IPS-NIHi11 (cell line): ENCODE results near the gene RPL26.
"Not testable (repeated sequence)": the region's sequence is repeated elsewhere in the genome, so short reads cannot be mapped to it uniquely, and the experiment has no call there.

ENCODE experiments used
- DNase-seq: peaks from one replicate; pipeline ENCODE4 v3.0.0; 2012; ENCODE audit warnings: mixed read lengths, low spot score

Gene RPL26

DNA sequence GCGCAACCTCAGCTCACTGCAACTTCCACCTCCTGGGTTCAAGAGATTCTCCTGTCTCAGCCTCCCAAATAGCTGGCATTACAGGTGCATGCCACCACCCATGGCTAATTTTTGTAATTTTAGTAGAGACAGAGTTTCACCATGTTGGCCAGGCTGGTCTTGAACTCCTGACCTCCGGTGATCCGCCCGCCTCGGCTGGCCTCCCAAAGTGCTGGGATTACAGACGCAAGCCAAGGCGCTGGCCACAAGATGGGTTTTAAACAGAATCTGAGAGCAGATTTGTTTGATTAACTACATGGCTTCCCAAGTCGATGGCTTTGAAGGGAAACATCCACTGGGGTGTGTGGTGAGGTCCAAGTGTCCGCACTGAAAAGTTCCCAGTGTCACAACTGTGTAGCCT, 11.5 kb upstream of the RPL26 start:
- DNase-seq, result not testable (repeated sequence)

DNA sequence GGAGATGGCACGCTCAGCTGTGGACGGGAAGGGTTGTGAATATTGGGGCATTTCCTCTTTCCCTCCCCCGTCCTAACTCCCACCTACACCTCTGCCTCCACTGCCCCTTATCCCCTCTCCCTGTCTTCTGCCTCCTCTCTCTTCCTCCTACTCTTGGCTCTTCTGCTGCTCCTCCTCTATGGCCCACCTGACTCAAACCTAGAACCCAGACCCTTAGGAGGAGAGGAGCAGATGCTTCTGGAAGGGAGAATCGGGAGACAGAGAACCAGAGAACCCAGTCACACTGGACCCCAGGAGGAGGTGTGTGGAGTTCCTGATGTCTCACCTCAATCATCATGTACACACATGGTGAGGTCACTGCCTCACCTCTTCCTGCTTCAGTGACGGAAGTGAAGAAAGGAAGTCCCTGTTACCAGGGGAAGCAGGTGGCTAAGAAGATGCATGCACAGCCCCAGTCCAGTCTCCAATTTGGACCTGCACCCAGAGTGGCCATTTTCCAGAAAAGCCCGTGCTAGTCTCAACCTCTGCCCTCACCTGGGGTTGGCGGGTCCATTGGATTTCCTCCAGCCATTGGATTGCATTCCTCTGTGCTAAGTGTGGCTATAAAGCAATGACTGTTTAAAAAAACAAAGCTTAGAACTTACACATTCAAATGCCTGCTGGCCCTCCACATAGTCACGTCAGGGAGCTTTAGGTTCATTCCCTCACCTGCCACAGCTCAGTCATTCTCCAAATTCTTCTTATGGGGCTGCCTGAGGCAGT, 10.7 kb upstream of the RPL26 start:
- no peak for DNase-seq

DNA sequence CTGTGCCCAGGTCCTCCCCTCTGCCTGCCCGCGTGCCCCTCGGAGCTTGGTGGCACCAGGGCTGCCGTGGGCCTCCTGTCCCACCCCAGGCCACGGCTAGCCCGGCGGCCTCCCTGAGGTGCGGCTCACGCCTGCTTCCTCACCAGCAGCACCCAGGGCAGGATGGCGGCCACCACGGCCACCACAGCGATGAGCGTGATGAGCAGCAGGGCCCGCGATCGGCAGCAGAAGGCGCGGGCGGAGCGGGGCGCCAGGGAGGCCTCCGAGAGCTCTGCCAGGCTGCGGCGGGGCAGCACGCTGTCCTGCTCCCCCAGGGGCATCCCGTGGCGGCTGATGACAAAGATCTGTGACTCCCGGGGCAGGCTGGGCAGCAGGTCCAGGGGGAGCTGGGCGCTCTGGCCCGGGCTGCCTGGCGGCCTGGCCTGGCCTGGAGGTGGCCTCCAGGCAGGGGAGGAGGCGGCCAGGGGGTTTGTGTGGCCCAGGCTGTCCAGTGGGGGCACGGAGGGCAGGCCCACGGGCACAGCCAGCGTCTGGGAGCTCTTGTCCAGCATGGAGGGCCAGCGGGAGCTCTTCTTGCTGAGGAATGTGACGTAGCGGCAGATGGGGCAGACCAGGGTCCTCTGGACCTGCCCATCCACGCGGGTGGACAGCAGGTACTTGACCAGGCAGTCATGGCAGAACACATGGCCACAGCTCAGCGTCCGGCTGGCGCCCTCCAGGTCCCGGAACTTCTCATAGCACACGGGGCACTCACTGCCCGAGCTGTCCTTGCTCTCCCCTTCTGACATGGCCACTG, 9.9 kb upstream of the RPL26 start:
- DNase-seq, result no peak

DNA sequence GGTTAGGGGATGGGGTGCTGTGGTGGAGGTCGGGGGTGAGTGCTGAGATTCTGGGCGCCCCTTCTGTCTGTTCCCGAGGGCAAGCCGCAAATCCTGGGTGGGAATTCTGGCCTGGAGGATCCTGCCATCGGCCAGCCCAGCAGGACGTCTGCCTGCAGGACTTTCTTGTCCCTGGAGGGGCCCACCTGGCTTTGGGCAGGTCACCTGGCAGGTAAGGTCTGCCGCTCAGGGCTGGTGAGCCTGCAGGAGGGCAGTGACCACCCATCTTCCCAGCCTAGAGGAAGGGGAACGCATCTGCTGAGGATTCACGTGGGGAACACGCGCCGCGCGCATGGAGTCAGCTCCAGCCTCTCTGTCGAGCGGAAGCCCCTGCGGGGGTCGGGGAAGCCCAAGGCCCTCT, 9.3 kb upstream of the RPL26 start:
- no peak for DNase-seq

DNA sequence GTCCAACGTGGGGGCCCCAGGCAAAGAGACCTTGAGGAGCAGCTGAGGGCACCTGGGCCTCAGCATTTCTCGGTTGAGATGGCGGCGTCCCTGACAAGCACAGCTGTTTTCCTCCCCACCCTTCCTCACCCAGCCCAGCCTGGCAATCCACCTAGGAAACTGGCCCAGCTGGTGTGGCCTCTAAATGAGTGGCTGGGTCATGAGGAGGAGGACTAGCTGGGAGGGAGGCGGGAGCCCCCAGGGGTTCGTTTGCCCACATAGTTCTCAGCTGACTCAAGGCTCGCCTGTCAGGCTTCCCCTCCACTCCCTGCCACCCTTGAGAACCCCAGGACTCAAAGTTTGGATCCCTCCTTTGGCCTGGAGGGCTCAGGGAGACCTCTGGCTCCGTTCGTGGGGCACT, 8.7 kb upstream of the RPL26 start:
- no peak for DNase-seq

DNA sequence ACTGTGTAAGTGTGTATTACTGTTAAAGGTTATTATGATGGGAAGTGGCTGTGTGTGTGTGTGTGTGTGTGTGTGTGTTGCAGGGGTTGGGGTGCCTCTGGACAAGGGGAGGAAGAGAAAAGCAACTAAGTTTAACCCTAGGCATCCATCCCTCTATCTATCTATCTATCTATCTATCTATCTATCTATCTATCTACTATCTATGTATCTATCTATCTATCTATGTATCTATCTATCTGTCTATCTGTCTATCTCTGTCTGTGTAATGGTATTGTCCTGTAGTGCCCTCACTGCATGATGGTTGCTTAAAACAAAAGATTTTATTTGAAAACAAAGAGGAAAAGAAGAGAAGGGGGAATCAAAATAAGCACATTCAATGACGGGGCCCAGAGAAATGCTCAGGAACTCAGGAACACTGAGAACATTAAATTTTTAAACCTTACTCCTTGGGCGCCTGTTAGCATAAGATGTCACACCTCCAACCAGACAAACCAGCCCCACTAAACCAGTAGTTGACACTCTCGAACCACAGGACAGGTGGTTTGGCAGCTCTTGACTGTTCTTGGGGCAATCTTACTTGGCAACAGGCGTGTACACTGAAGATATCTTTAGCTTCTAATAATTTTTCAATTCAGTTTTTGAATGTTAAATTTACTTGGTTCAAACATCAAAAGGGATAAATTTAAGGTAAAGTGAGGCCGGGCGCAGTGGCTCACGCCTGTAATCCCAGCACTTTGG, 5.1 kb upstream of the RPL26 start:
- DNase-seq, result no peak

DNA sequence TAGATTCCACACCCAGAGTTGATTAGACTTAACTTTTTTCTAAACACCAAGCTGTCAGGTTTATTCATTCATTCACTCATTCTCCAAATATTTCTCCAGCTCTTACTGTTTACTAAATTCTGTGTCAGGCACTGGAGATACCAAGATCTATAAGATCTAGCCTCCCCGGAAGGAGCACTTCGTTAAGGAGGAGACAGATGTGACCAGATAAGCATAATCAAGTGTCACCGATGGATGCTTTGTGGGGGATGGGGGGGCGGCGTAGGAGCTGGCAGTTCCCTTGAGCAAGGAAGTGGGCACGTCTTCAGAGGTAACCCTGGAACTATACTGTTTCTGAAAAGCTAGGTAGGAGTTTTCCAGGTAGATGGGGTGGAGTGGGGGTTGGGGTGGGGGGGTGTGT, 3.8 kb upstream of the RPL26 start:
- DNase-seq, result no peak

DNA sequence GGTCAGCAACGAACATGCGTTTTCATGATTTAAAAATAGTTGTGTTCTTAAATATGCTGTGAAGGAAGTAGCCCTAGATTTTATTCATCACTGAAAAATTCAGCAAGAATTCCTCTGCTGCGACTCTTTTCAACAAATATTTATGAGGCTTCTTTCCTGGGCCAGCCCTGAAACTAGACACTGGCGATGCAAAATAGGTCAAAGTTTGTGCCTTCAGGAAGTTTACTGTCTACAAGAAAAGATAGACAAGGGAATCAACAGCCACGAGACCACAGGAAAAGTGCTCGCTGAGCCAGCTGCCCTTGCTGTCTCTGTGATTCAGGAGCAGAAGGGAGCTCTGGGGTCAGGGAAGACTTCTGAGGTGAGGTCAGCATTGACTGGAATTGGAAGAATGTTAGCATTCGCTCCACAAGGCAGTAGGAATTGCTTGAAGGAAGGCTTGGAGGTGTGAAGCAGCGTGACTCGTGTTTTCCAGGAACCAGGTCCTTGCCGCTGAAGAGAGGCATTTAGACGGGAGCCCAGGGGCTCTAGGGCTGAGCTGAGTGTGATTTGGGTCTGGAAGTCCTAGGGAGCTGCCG, 1.9 kb upstream of the RPL26 start:
- no peak for DNase-seq

DNA sequence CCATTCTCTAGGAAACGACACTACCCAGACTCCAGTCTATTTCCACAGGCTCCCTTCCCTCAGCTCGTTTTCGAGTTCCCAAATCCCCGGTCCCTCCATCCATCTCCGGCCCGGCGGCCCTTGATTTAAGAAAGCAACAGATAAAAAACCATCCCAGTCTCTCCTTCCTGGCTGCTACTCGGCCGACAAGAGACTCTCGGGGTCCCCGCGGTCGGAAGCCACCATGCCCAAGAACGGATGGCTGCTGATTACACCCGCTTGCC, 182 bp downstream of the RPL26 start:
- no peak for DNase-seq

DNA sequence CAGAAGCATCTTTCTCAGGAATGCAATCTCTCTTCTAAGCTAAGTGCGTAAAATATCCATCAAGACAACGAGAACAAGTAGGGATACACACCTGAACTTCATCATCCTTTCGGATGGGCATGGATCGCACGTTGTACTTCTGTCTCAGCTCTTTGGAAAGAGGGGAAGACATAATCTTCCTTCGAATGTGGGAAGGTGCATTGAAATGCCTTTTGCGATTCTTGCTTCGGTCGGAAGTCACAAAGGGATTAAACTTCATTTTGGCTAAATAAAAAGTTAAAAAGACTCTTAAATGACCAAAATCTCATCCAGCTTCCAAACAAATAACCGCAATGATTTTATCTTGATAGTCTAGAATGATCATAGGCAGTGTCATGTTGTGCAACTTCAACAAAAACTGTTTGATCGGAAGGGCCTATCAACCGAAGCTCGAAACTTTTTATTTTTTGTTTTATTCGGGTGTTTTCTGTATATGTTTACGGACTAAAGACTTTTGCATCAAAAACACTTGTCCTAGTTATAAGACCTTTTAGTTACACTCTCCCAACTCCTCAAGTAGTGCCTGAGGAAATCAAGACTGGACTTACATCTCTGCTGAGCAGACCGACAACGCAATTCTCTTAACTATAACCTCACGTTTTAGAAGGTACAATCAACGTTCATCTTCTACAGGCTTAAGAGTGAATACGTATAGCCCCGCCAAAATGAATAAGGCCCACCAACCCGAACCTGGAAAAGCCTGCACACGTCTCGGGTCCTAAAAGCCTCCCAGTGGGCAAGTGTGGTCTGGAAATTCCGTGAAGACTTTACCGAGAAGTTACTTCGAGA, 727 bp downstream of the RPL26 start:
- no peak for DNase-seq

DNA sequence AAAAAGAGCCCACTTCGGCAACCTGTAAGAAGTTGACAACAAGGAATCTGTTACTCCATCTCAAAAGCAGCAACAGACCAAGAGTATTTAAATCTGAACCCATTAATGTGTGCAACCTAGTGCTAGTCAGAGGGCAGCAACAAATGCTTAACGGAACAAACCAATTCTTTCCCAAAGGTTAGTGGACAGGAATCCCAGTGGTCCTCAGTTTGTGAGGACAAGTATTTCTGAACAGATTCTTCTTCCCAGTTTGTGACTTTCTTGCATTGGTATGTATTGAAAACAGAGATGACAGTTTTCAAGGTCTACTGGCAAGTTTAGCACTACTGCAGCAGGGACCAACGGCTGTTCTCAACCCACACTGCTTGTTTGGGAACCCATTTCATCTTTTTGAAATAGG, 2.9 kb downstream of the RPL26 start:
- no peak for DNase-seq

DNA sequence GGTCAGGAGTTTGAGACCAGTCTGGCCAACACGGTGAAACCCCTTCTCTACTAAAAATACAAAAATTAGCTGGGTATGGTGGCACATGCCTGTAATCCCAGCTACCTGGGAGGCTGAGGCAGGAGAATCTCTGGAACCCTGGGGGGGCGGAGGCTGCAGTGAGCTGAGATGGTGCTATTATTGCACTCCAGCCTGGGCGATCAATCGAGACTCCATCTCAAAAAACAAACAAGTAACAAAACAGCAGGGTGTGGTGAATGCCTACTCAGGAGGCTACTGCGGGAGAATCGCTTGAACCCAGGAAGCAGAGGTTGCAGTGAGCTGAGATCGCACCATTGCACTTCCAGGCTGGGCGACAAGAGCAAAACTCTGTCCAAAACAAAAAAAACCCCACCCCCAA, 4.9 kb downstream of the RPL26 start:
- DNase-seq, result not testable (repeated sequence)

DNA sequence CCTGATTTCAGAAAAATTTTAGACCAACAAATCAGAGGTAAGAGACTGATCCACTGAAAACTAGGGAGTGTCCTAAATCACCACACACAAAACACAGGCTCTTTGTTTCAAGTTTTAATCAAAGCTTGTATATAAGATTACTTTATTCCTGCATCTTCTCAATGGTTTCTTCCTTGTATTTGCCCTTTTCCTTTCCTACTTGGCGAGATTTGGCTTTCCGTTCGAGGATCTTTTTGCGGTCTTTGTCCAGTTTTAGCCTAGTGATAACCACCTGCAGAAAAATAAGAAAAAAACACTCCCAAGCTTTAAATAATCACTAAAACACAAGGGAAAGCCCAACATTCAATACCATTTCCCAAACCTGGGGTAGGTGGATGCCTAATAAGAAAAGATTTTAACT, 5.6 kb downstream of the RPL26 start:
- no peak for DNase-seq

DNA sequence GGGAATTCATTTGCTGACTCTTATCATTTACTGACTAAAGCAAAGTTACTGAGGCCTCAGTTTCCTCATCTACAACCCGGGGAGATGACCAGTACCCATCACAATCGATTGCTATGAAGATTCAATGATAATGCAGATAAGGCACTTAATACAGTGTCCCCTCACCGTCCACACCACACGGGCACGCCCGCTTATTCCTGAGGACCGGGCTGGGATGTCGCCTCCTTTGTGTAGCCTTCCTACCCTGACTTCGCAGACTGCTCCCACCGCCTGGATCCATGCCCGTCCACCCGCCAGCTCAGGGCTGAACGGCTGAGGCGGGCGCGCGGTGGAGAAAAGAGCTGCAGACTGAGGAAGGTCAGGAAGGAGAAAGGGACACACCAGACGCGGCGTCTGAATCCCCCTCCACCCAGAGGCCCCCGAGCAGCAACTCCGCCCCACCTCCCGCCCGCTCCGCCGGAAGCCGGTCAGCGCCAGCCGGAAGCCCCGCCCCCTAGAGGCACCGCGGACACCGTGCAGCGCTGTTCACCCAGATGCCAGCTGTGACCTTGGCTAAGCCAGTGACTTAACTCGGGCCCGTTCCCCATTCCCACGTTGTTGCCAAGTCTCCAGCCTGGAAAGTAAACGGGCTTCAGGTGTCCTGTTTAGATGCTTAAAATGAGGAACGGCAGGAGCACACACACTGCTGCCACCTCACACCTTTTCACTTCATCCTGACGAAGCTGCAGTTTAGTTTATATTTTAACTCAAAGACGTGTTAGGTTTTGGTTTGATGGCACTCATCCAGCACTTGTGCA, 6.5 kb downstream of the RPL26 start, which contains the start of gene KRABD2:
KRABD2 (minus strand) TSS at position 434 of the 797 bp plus-strand sequence.
- peak; percentile 98 for DNase-seq

DNA sequence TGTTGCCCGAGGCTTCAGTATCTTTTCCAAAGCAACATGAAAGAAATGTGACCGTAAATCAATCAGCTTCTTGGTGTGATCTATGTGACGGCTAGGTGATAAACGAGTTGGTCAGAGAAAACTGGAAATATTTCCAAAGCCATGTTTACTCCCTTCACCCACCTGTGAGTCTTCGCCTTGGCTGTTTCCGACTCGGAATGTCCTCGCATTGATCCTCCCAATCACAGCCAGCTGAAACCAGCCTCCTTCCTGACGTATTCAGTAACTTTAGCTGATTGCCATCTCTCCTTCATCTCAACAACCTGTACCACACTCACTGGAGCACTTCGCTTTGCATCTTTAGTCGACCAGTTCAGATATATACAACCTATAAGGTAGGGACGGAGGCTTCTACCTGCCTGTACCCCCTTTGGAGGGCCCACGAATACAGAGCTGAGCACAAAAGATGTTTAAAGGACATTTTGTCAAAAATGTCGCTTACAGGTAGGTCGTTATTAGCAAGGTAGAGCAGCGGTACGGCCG, 7.2 kb downstream of the RPL26 start:
- no peak for DNase-seq

DNA sequence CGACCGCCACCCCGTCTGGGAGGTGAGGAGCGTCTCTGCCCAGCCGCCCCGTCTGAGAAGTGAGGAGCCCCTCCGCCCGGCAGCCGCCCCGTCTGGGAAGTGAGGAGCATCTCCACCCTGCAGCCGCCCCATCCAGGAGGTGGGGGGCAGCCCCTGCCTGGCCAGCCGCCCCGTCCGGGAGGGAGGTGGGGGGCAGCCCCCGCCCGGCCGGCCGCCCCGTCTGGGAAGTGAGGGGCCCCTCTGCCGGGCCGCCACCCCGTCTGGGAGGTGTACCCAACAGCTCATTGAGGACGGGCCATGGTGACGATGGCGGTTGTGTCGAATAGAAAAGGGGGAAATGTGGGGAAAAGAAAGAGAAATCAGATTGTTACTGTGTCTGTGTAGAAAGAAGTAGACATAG, 9.1 kb downstream of the RPL26 start:
- not testable (repeated sequence) for DNase-seq

DNA sequence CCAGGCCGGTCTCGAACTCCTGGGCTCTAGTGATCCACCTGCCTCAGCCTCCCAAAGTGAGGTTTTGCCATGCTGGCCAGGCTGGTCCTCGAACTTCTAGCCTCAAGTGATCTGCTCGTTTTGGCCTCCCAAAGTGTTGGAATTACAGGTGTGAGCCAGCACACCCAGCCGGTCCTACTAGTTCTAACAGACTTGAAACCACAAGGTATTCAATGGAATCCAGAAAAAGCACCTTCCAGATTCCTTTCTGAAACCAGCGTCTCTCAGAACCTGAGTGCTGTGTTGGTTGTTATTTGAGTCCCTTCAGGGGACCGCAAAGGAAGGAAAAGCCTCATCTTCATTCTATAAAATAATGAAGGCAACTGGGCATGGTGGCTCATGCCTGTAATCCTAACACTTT, 10.6 kb downstream of the RPL26 start:
- DNase-seq, result no peak

DNA sequence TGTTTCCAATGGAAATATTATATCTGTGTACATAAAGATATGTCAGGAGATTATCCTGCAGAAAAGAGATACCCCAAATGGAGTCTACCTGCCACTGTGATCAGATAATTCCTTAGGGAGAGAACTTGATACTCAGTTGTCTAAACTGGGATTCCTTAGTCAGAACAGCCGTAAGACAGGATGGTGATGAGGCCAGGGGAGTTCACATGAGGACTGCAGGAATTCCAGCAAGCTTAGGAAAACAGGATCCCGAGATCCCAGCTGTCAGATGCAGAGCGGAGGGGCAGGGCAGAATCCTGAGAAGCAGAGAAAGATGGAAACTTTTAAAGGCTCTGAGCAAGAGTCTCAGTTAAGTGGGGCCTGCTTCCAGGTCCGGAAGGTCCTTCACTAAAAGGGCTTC, 11.2 kb downstream of the RPL26 start:
- DNase-seq, result no peak

DNA sequence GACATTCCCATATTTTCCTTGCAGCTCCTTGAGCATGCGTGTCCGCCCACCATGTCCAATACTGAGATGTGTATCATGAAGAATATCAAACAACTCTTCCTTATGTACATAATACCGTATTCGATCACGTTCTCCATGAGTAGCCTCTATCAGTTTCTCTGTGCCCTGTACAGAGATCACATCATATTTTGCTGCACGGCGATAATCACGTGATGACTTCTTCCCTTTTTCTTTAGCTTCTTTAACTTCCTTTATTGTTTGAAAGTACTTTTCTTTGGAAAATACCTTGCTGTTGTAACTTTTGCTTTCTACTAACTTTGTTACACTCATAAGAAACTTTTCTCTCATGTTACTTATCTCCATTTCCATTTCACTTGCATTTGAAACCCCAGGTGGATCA, 13.0 kb downstream of the RPL26 start:
- no peak for DNase-seq

DNA sequence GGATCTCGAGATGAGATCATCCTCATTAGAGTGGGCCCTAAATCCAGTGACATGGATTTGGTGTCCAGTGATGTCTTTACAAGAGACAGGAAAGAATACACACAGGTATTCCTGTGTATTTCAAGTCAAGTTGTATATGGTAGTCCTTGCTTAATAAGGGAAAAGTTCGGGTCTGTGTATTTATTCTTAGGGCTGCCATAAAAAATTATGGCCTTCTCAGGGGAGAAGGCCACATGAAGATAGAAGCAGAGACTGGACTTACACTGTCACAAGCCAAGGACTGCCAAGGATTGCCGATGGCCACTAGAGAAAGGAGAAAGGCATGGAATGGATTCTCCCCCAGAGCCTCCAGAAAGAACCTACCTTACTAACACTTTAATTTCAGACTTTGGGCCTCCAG, 14.8 kb downstream of the RPL26 start:
- no peak for DNase-seq

DNA sequence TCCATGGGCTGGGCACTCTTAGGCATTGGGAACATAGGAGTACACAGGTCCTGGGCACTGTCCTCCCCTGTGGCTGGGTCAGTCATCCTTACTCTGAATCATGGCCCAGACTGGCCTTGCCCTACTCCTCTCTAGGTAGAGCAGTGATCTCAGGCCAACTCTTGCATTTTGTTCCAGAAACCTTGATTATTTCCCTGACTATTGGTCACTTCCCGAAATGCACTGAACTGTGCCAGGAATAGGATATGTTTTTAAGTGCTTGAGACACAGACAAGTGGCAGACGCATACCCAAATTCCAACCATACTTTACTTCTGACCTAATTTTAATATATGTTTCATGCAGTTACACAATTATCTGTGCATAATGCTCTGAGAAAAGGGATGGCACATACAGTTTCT, 16.8 kb downstream of the RPL26 start:
- no peak for DNase-seq
